ENCODE data around the gene DIO1.

- peak; percentile 55 for TF ChIP-seq CTCF (IDR thresholded peaks at IDR 0.05)
- TF ChIP-seq EZH2 (IDR thresholded peaks at IDR 0.05; ENCODE audit: borderline replicate concordance, insufficient read depth, low read depth, low read length, poor library complexity, severe bottlenecking), result no peak
These were observed 55.3 kb downstream of the DIO1 start for GRCh38 chr1:53949023-53949990.
